ENCODE data around the gene ACTA2.

DNA sequence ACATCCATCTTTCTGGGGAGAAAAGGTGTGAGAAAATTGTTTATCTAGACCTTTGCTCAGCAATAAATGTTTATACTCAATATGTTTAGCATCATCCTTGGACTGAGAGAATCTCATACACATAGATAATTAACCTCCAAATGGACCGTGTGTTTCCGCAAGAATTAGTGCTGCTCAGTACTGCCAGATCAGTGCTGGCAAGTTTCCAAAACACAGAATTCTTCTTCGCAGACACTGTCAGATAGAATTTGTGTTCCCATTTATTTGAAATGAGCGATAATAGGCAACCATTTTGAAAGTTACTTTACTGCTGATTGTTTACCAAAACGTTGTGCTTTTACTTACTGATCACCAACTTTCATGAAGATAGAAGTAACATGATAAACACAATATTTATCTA is 38.8 kb downstream of the ACTA2 start:
- TF ChIP-seq ESRRG (CRISPR knock-in tag; IDR thresholded peaks at IDR 0.05) (no peak), ISL1 (CRISPR knock-in tag; IDR thresholded peaks at IDR 0.05) (peak; percentile 74)

All from SK-N-SH treated with all-trans-retinoic acid at 6 μM for 48 hours (cell line).